ENCODE measurements around the gene CCDC83.

GRCh38 chr11:85946221-85946620 is 91.0 kb downstream of the CCDC83 start:
- TF ChIP-seq CTCF (IDR thresholded peaks at IDR 0.05) (no peak), ZFX (IDR thresholded peaks at IDR 0.05; ENCODE audit: borderline replicate concordance) (no peak)

All from 22Rv1 (cell line).